ENCODE results near the gene EHMT1.

EHMT1 gene

GRCh38 chr9:137734181-137734580 is 115.4 kb downstream of the EHMT1 start:
- TF ChIP-seq POLR2AphosphoS5 (IDR thresholded peaks at IDR 0.05; ENCODE audit: low read depth, low read length) (no peak), FOXP2 (optimal IDR thresholded peaks at IDR 0.05; ENCODE audit: borderline replicate concordance, extremely low read depth, extremely low read length, insufficient read depth) (no peak), SIN3A (IDR thresholded peaks at IDR 0.05; ENCODE audit: borderline replicate concordance, insufficient read depth, low read length) (no peak), REST (IDR thresholded peaks at IDR 0.05; ENCODE audit: insufficient read depth in 1 of 2, low read depth in 2 of 2, low read length in 2 of 2) (no peak), TAF1 (IDR thresholded peaks at IDR 0.05; ENCODE audit: borderline replicate concordance, insufficient read depth, low read length) (no peak)

- no peak for TF ChIP-seq REST (IDR thresholded peaks at IDR 0.05; ENCODE audit: insufficient read depth in 1 of 2, low read depth in 2 of 2, low read length in 2 of 2)
- no peak for TF ChIP-seq SIN3A (IDR thresholded peaks at IDR 0.05; ENCODE audit: borderline replicate concordance, insufficient read depth, low read length)
- no peak for TF ChIP-seq FOXP2 (optimal IDR thresholded peaks at IDR 0.05; ENCODE audit: borderline replicate concordance, extremely low read depth, extremely low read length, insufficient read depth)
- no peak for TF ChIP-seq TAF1 (IDR thresholded peaks at IDR 0.05; ENCODE audit: borderline replicate concordance, insufficient read depth, low read length)
- TF ChIP-seq POLR2AphosphoS5 (IDR thresholded peaks at IDR 0.05; ENCODE audit: low read depth, low read length) = no peak
Measured at GRCh38 chr9:137738703-137739102, 119.9 kb downstream of the EHMT1 start.

- TF ChIP-seq POLR2AphosphoS5 (IDR thresholded peaks at IDR 0.05; ENCODE audit: low read depth, low read length) (no peak), TAF1 (IDR thresholded peaks at IDR 0.05; ENCODE audit: borderline replicate concordance, insufficient read depth, low read length) (no peak), SIN3A (IDR thresholded peaks at IDR 0.05; ENCODE audit: borderline replicate concordance, insufficient read depth, low read length) (no peak), REST (IDR thresholded peaks at IDR 0.05; ENCODE audit: insufficient read depth in 1 of 2, low read depth in 2 of 2, low read length in 2 of 2) (no peak), FOXP2 (optimal IDR thresholded peaks at IDR 0.05; ENCODE audit: borderline replicate concordance, extremely low read depth, extremely low read length, insufficient read depth) (no peak)
Measured at GRCh38 chr9:137739371-137740309, 120.8 kb downstream of the EHMT1 start.

GRCh38 chr9:137740312-137740711 is 121.5 kb downstream of the EHMT1 start:
- TF ChIP-seq POLR2AphosphoS5 (IDR thresholded peaks at IDR 0.05; ENCODE audit: low read depth, low read length) (no peak), REST (IDR thresholded peaks at IDR 0.05; ENCODE audit: insufficient read depth in 1 of 2, low read depth in 2 of 2, low read length in 2 of 2) (no peak), TAF1 (IDR thresholded peaks at IDR 0.05; ENCODE audit: borderline replicate concordance, insufficient read depth, low read length) (no peak)
